Peyer's patch (tissue), 4 donors: ENCODE data around the gene ANO6. TPM values are rescaled to one million over a fixed set of nuclear protein-coding genes. Genes with fewer than 3 reads are reported as not detected.

Experiments used
- DNase-seq, 3 donors: peaks; one replicate each; pipeline ENCODE4 v3.0.0-alpha.2; 2017 to 2019
- H3K27ac ChIP-seq, 4 donors: fragments of 200-600 bp; sonication (generic); one replicate each; pipeline ENCODE4 v1.5.1; 2016 to 2019
- H3K27me3 ChIP-seq, 2 donors: fragments of 200-600 bp; sonication (generic); one replicate each; pipeline ENCODE4 v1.5.1; 2019
- H3K36me3 ChIP-seq, 3 donors: fragments of 200-600 bp; sonication (generic); one replicate each; pipeline ENCODE4 v1.5.1; 2016 to 2019
- H3K4me1 ChIP-seq, 4 donors: fragments of 200-600 bp; sonication (generic); one replicate each; pipeline ENCODE4 v1.5.1; 2016 to 2019
- H3K4me3 ChIP-seq, 4 donors: fragments of 200-600 bp; sonication (generic); 1 replicate in 3 of 4; 2 replicates in 1 of 4; pipeline ENCODE4 v1.5.1; 2016 to 2019; ENCODE audit warnings: mild to moderate bottlenecking in 1 of 4
- H3K9me3 ChIP-seq, 4 donors: fragments of 200-600 bp; sonication (generic); one replicate each; pipeline ENCODE4 v1.5.1; 2016 to 2019; ENCODE audit warnings: mild to moderate bottlenecking in 1 of 4
- CTCF ChIP-seq, 6 experiments: fragments of 450-650 bp in 4 of 6; fragments of 200-600 bp in 2 of 6; sonication (generic) in 1 of 6; IDR thresholded peaks; one replicate each; pipeline ENCODE4 v1.5.1; 2017 to 2019; ENCODE audit warnings: antibody characterized with exemption in 6 of 6, mild to moderate bottlenecking in 3 of 6, moderate library complexity in 1 of 6
- POLR2A ChIP-seq, 2 donors: fragments of 450-650 bp; IDR thresholded peaks; one replicate each; pipeline ENCODE4 v1.5.1; 2017; ENCODE audit warnings: antibody characterized with exemption in 2 of 2, mild to moderate bottlenecking in 2 of 2, moderate library complexity in 2 of 2
- total RNA-seq, 4 donors: library from RNA; depleted of rRNA; stranded (reverse); fragments of >200 nt; gene quantifications; one replicate each; pipeline ENCODE4 v1.1.0, GENCODE V29; 2016

Gene ANO6
- total RNA-seq, 4 donors from 2014 or later, result 28.9 to 93.3 (median 57.5) TPM

DNA sequence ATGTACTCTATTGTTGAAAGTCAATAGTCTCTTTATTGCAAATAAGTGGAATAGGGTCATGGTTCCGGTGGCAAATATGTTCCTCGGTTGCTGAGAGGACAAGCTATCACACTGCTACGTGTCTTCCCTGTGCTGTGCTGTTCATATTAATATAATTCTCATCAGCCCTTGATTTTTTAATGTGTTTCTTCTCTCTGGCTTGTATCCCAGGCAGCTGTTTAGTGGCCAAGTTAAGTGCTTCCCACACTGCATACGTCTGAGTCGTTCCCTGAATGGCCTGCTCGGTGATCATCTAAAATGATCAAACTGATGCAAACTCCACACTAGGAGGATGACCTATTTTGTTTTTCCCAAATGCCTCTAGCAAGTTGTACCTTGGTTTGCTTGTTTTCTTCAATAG, 186.4 kb downstream of the ANO6 start:
- no peaks in the 10 kb centered on the region for H3K4me1 ChIP-seq
- DNase-seq, result no peak
- H3K27ac ChIP-seq, result no peak overlapping the region
- no peak for TF ChIP-seq POLR2A (IDR thresholded peaks at IDR 0.05)
- no peak for TF ChIP-seq CTCF (IDR thresholded peaks at IDR 0.05)
- peaks cover 0 to 20% (median 0%) of the 10 kb centered on the region in 3 donors for H3K36me3 ChIP-seq
- H3K27me3 ChIP-seq, result no peaks in the 10 kb centered on the region
- H3K9me3 ChIP-seq, result no peaks in the 10 kb centered on the region
- no peak overlapping the region for H3K4me3 ChIP-seq

DNA sequence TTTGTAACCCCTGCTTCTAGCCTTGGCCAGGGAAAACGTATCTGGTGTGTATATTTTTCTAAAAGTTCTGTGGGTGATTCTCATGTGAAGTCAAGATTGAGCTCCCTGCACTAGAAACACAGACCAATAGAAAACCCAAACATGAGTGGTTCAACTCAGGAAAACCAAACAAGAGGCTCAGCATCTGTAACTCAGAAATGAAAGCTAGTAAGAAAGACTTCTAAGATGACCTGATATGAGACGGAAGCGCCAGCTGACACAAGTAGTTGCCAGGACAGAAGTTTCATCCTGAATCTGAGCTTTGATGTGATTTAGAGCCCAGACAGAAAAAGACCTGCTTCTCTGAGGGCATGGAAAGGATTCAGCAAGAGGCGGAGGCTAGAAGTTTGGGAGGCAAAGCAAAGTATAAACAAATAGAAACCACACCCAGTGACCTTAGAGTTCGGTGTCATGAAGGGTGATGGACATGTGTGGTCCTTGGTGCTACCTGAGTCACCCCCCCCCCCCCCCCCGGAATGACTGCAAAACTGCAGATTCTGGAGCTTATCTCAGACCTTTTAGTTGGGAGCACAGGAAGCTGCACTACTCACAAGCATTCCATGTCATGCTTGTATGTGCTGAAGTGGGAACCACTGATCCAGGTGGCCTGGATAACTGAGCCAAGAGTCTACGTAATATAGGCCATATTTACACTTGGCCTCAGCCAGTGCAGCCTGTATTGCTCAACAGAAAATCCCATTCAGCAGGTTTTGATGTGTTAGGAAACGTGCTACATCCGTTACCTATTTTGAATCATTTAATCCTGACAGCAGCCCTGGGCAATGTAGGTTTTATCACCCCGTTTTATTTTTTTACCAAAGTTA, 191.3 kb downstream of the ANO6 start:
- Histone ChIP-seq H3K27me3 (no peaks in the 10 kb centered on the region), H3K36me3 (peaks cover 0 to 67% (median 0%) of the 10 kb centered on the region in 3 donors), H3K9me3 (no peaks in the 10 kb centered on the region), H3K4me1 (no peaks in the 10 kb centered on the region), H3K27ac (no peak overlapping the region), H3K4me3 (no peak overlapping the region)
- DNase-seq, result no peak
- no peak for TF ChIP-seq POLR2A (IDR thresholded peaks at IDR 0.05)
- TF ChIP-seq CTCF (IDR thresholded peaks at IDR 0.05), result no peak

- Histone ChIP-seq H3K27me3 (no peaks in the 10 kb centered on the region), H3K9me3 (no peaks in the 10 kb centered on the region), H3K4me3 (no peak overlapping the region), H3K4me1 (no peaks in the 10 kb centered on the region), H3K27ac (no peak overlapping the region), H3K36me3 (peaks cover 0 to 70% (median 0%) of the 10 kb centered on the region in 3 donors)
- TF ChIP-seq POLR2A (IDR thresholded peaks at IDR 0.05), result no peak
- no peak for DNase-seq
Observed at GRCh38 chr12:45407981-45408728, 192.3 kb downstream of the ANO6 start.

DNA sequence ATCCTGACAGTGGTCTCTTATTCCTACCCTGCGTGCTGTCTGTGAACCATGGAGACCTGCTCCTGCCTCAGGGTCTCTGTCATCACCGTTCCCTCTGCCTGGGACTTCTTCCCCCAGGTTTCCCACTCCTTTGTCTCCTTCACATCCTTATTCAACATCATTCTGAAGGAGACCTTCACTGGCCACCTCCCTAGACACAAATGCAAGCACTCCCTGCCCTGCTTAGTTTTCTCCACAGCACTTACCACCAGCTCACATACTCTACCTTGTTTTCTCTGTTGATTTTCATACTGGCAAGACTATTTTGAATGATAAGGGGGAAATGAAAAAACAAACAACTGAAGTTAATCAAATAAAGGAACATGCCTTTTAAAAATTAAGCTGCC, 192.8 kb downstream of the ANO6 start:
- H3K27ac ChIP-seq, result no peak overlapping the region
- no peaks in the 10 kb centered on the region for H3K9me3 ChIP-seq
- peaks cover 0 to 66% (median 0%) of the 10 kb centered on the region in 3 donors for H3K36me3 ChIP-seq
- TF ChIP-seq CTCF (IDR thresholded peaks at IDR 0.05), result no peak
- no peak for TF ChIP-seq POLR2A (IDR thresholded peaks at IDR 0.05)
- H3K4me3 ChIP-seq, result no peak overlapping the region
- DNase-seq, result no peak
- no peaks in the 10 kb centered on the region for H3K4me1 ChIP-seq
- H3K27me3 ChIP-seq, result no peaks in the 10 kb centered on the region

GRCh38 chr12:45409966-45410365, 194.1 kb downstream of the ANO6 start:
- Histone ChIP-seq H3K9me3 (no peaks in the 10 kb centered on the region), H3K4me1 (no peaks in the 10 kb centered on the region), H3K36me3 (peaks cover 0 to 60% (median 0%) of the 10 kb centered on the region in 3 donors), H3K27ac (no peak overlapping the region), H3K27me3 (no peaks in the 10 kb centered on the region), H3K4me3 (no peak overlapping the region)
- TF ChIP-seq CTCF (IDR thresholded peaks at IDR 0.05) (no peak), POLR2A (IDR thresholded peaks at IDR 0.05) (no peak)
- no peak for DNase-seq

DNA sequence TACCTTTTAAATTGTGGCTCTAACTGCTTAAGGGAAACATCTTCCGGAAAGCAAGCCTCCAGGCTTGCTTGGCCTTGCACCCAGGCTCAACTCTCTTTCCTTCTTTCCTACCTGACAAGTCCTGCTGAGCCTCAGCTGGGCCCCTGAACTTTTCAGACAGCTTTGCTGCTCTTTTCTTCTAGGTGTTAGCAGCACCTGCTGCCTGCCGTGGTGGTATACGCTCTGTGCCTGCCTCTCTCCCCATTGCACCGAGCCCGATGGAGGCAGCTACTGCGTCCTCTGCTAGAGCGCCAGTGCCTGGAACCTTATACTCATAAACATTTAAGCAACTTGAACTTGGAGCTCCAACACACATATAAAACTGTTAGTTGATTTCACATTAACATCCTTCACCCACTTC, 195.7 kb downstream of the ANO6 start:
- TF ChIP-seq POLR2A (IDR thresholded peaks at IDR 0.05) (no peak), CTCF (IDR thresholded peaks at IDR 0.05) (no peak)
- Histone ChIP-seq H3K4me3 (no peak overlapping the region), H3K9me3 (no peaks in the 10 kb centered on the region), H3K27me3 (no peaks in the 10 kb centered on the region), H3K4me1 (no peaks in the 10 kb centered on the region), H3K36me3 (peaks cover 0 to 65% (median 0%) of the 10 kb centered on the region in 3 donors), H3K27ac (no peak overlapping the region)
- no peak for DNase-seq
